Tibial nerve (tissue), 4 donors: Measurements from ENCODE around the gene CTNNBIP1. TPM values are rescaled to one million over a fixed set of nuclear protein-coding genes. Genes with fewer than 3 reads are reported as not detected.
"Not testable (repeated sequence)": the region's sequence is repeated elsewhere in the genome, so short reads cannot be mapped to it uniquely, and the experiment has no call there.

Experiments
- DNase-seq, 2 donors: peaks; one replicate each; pipeline ENCODE4 v3.0.0-alpha.2; 2019; ENCODE audit warnings: low spot score in 2 of 2
- H3K27ac ChIP-seq, 4 donors: fragments of 200-600 bp; sonication (generic) in 3 of 4; one replicate each; pipeline ENCODE4 v1.5.1; 2017 to 2019; ENCODE audit warnings: mild to moderate bottlenecking in 1 of 4
- H3K27me3 ChIP-seq, 2 donors: fragments of 200-600 bp; sonication (generic) in 1 of 2; one replicate each; pipeline versions ENCODE4 v1.5.1 to v1.6.0; 2017 to 2019
- H3K36me3 ChIP-seq, 3 donors: fragments of 200-600 bp; sonication (generic); one replicate each; pipeline ENCODE4 v1.5.1; 2018 to 2019
- H3K4me1 ChIP-seq, 4 donors: fragments of 200-600 bp; sonication (generic) in 3 of 4; one replicate each; pipeline ENCODE4 v1.5.1; 2017 to 2019
- H3K4me3 ChIP-seq, 4 donors: fragments of 200-600 bp; sonication (generic) in 3 of 4; one replicate each; pipeline ENCODE4 v1.5.1; 2017 to 2019; ENCODE audit warnings: mild to moderate bottlenecking in 1 of 4, moderate library complexity in 1 of 4
- H3K9me3 ChIP-seq, 4 donors: fragments of 200-600 bp; sonication (generic) in 3 of 4; one replicate each; pipeline ENCODE4 v1.5.1; 2017 to 2019
- CTCF ChIP-seq, 5 experiments: fragments of 200-600 bp in 3 of 5; fragments of 450-650 bp in 2 of 5; sonication (generic) in 3 of 5; IDR thresholded peaks; one replicate each; pipeline ENCODE4 v1.5.1; 2016 to 2019; ENCODE audit warnings: antibody characterized with exemption in 5 of 5, mild to moderate bottlenecking in 3 of 5, moderate library complexity in 2 of 5
- EP300 ChIP-seq, 2 donors: sonication (generic); formaldehyde crosslinking; IDR thresholded peaks; one replicate each; pipeline ENCODE4 v1.6.1; 2017; ENCODE audit warnings: antibody characterized with exemption in 2 of 2, mild to moderate bottlenecking in 1 of 2
- POLR2A ChIP-seq, 2 donors: fragments of 450-650 bp; IDR thresholded peaks; one replicate each; pipeline ENCODE4 v1.6.1; 2017; ENCODE audit warnings: antibody characterized with exemption in 2 of 2, mild to moderate bottlenecking in 2 of 2, moderate library complexity in 2 of 2
- WGBS, 2 donors: methylation state at CpG; one replicate each; pipeline ENCODE4 v1.1.5; 2018; 5-methylcytosine and 5-hydroxymethylcytosine counted together
- total RNA-seq, 4 donors: library from RNA; depleted of rRNA; stranded (reverse); fragments of >200 nt; gene quantifications; one replicate each; pipeline ENCODE4 v1.1.0, GENCODE V29; 2016

CTNNBIP1 gene
- total RNA-seq, 4 donors from 2014 or later, result 17.0 to 24.9 (median 20.3) TPM

GRCh38 chr1:9805006-9805508, 105.0 kb downstream of the CTNNBIP1 start:
- Histone ChIP-seq H3K27me3 (no peaks in the 10 kb centered on the region), H3K4me3 (no peak overlapping the region), H3K36me3 (no peaks in the 10 kb centered on the region), H3K27ac (no peak overlapping the region), H3K4me1 (peaks cover 0 to 59% (median 6%) of the 10 kb centered on the region in 4 donors), H3K9me3 (no peaks in the 10 kb centered on the region)
- 65 to 70% methylated on average over 7 of the region's 7 CpGs for WGBS, 2 donors
- TF ChIP-seq CTCF (IDR thresholded peaks at IDR 0.05) (no peak), EP300 (IDR thresholded peaks at IDR 0.05) (no peak), POLR2A (IDR thresholded peaks at IDR 0.05) (no peak)
- DNase-seq, result no peak

- H3K27me3 ChIP-seq, H3K9me3 ChIP-seq, H3K4me3 ChIP-seq, DNase-seq, H3K27ac ChIP-seq, H3K36me3 ChIP-seq: not testable (repeated sequence)
- 85 to 87% methylated on average over 13 of the region's 13 CpGs for WGBS, 2 donors
- peaks cover 0 to 65% (median 12%) of the 10 kb centered on the region in 4 donors for H3K4me1 ChIP-seq
These were observed 106.8 kb downstream of the CTNNBIP1 start for GRCh38 chr1:9803003-9803918.

- Histone ChIP-seq H3K9me3 (no peaks in the 10 kb centered on the region), H3K27me3 (no peaks in the 10 kb centered on the region), H3K27ac (no peak overlapping the region), H3K36me3 (no peaks in the 10 kb centered on the region), H3K4me3 (no peak overlapping the region), H3K4me1 (peaks cover 0 to 66% (median 15%) of the 10 kb centered on the region in 4 donors)
- DNase-seq, result no peak
- 80 to 83% methylated on average over 1 of the region's 1 CpG for WGBS, 2 donors
- TF ChIP-seq CTCF (IDR thresholded peaks at IDR 0.05) (no peak), EP300 (IDR thresholded peaks at IDR 0.05) (no peak), POLR2A (IDR thresholded peaks at IDR 0.05) (no peak)
These were observed 108.2 kb downstream of the CTNNBIP1 start for GRCh38 chr1:9801909-9802308.

Other genes with a start within 250 kb of the CTNNBIP1 start
- 10 to 100 TPM; 60.9 to 90.6 (median 72.5) TPM for gene CLSTN1, start 86.3 kb downstream of the CTNNBIP1 start, total RNA-seq
- gene LZIC, start 33.1 kb upstream of the CTNNBIP1 start, total RNA-seq, result 10 to 100 TPM; 21.6 to 40.2 (median 32.0) TPM
- gene NMNAT1, start 33.2 kb upstream of the CTNNBIP1 start, total RNA-seq, result 1 to 10 TPM; 3.8 to 6.0 (median 4.6) TPM
- 10 to 100 TPM; 17.2 to 54.3 (median 33.7) TPM for gene RBP7, start 87.0 kb upstream of the CTNNBIP1 start, total RNA-seq
- gene UBE4B, start 122.7 kb upstream of the CTNNBIP1 start, total RNA-seq, result 10 to 100 TPM; 31.2 to 48.6 (median 44.0) TPM